Measurements from ENCODE around the gene HS3ST1. TPM values are rescaled to one million over a fixed set of nuclear protein-coding genes. Genes with fewer than 3 reads are reported as not detected.

HS3ST1 gene
- total RNA-seq, 1 experiment from 2014 or later: 0.21 TPM

DNA sequence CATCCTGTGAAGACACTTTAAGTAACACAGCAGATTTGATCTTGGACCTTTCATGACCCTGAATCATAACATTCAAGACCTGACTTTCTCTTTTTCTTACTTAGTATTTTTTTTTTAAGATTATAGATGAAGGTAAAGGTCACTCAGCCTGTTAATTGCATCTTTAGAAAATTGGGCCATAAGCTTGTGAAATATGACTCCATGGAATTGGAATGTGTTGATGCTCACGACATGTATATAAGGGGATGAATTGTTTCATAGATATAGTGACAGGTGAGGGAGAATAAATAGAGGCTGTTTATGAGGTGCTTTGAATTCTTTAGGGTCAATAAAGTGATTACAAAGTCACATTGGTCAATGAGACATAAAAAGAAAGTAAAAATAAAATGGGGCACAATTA, 27.7 kb upstream of the HS3ST1 start:
- H3K4me3 ChIP-seq (ENCODE audit: low read depth in 2 of 2, low read length in 2 of 2): no peak overlapping the region
- no peaks in the 10 kb centered on the region for H3K27me3 ChIP-seq (ENCODE audit: control insufficient read depth, insufficient read depth, low read length)
- H3K9me3 ChIP-seq (ENCODE audit: control insufficient read depth, insufficient read depth, low read depth, low read length): no peaks in the 10 kb centered on the region
- H3K36me3 ChIP-seq (ENCODE audit: control insufficient read depth, insufficient read depth, low read length): no peaks in the 10 kb centered on the region
- no peak for DNase-seq (ENCODE audit: low read depth, low spot score)
- intact Hi-C loops (cut with micrococcal nuclease; ENCODE audit: unreplicated experiment): no loop called here
- no peak overlapping the region for H3K27ac ChIP-seq (ENCODE audit: low read length)
- no peak for ATAC-seq
- BruUV-seq (replicated peaks): no TSS peak
- no peaks in the 10 kb centered on the region for H3K4me1 ChIP-seq (ENCODE audit: control insufficient read depth, insufficient read depth, low read length)
- in situ Hi-C loops (cut with HindIII; ENCODE audit: low pct_unique_long_range_greater_than_20kb, low sequenced_read_pairs): no loop called here
- ChIA-PET POLR2A (no interaction called here), CTCF (no interaction called here)
- no peak for TF ChIP-seq SIN3A (IDR thresholded peaks at IDR 0.05; ENCODE audit: borderline replicate concordance, insufficient read depth, low read depth, low read length)
- no peak for TF ChIP-seq POLR2AphosphoS5 (IDR thresholded peaks at IDR 0.05; ENCODE audit: low read depth, low read length)
- TF ChIP-seq REST (IDR thresholded peaks at IDR 0.05; ENCODE audit: insufficient read depth in 1 of 2, low read depth in 2 of 2, low read length in 1 of 2): no peak
- TF ChIP-seq, protein P1, sequence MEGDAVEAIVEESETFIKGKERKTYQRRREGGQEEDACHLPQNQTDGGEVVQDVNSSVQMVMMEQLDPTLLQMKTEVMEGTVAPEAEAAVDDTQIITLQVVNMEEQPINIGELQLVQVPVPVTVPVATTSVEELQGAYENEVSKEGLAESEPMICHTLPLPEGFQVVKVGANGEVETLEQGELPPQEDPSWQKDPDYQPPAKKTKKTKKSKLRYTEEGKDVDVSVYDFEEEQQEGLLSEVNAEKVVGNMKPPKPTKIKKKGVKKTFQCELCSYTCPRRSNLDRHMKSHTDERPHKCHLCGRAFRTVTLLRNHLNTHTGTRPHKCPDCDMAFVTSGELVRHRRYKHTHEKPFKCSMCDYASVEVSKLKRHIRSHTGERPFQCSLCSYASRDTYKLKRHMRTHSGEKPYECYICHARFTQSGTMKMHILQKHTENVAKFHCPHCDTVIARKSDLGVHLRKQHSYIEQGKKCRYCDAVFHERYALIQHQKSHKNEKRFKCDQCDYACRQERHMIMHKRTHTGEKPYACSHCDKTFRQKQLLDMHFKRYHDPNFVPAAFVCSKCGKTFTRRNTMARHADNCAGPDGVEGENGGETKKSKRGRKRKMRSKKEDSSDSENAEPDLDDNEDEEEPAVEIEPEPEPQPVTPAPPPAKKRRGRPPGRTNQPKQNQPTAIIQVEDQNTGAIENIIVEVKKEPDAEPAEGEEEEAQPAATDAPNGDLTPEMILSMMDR (IDR thresholded peaks at IDR 0.05): no peak
- TF ChIP-seq TCF7L2 (IDR thresholded peaks at IDR 0.05; ENCODE audit: low read depth, low read length): no peak

- ATAC-seq (no peak), DNase-seq (ENCODE audit: low read depth, low spot score) (no peak)
- no peaks in the 10 kb centered on the region for H3K9me3 ChIP-seq (ENCODE audit: control insufficient read depth, insufficient read depth, low read depth, low read length)
- TF ChIP-seq, protein P1 (IDR thresholded peaks at IDR 0.05): no peak
- TF ChIP-seq POLR2AphosphoS5 (IDR thresholded peaks at IDR 0.05; ENCODE audit: low read depth, low read length) (no peak), SIN3A (IDR thresholded peaks at IDR 0.05; ENCODE audit: borderline replicate concordance, insufficient read depth, low read depth, low read length) (no peak), TCF7L2 (IDR thresholded peaks at IDR 0.05; ENCODE audit: low read depth, low read length) (no peak), REST (IDR thresholded peaks at IDR 0.05; ENCODE audit: insufficient read depth in 1 of 2, low read depth in 2 of 2, low read length in 1 of 2) (no peak)
- CTCF ChIA-PET: no interaction called here
- H3K4me1 ChIP-seq (ENCODE audit: control insufficient read depth, insufficient read depth, low read length): no peaks in the 10 kb centered on the region
- H3K27ac ChIP-seq (ENCODE audit: low read length): no peak overlapping the region
- POLR2A ChIA-PET: no interaction called here
- H3K27me3 ChIP-seq (ENCODE audit: control insufficient read depth, insufficient read depth, low read length): no peaks in the 10 kb centered on the region
- intact Hi-C loops (cut with micrococcal nuclease; ENCODE audit: unreplicated experiment) (no loop called here), in situ Hi-C loops (cut with HindIII; ENCODE audit: low pct_unique_long_range_greater_than_20kb, low sequenced_read_pairs) (no loop called here)
- no peaks in the 10 kb centered on the region for H3K36me3 ChIP-seq (ENCODE audit: control insufficient read depth, insufficient read depth, low read length)
- H3K4me3 ChIP-seq (ENCODE audit: low read depth in 2 of 2, low read length in 2 of 2): no peak overlapping the region
- no TSS peak for BruUV-seq (replicated peaks)
Observed at GRCh38 chr4:11455201-11455835, 26.6 kb upstream of the HS3ST1 start.

All from Panc1 (cell line).